ENCODE results near the gene COL23A1. TPM values are rescaled to one million over a fixed set of nuclear protein-coding genes. Genes with fewer than 3 reads are reported as not detected.
A peak's percentile ranks its signal among the peaks of the same experiment; 100 is the strongest.

The COL23A1 gene
- total and polyA plus RNA-seq, 2 donors (not counting 1 experiment from before 2014, with no cell fraction given): 0.20 TPM; not detected in 1

GRCh38 chr5:178627259-178627598, 37.0 kb upstream of the COL23A1 start:
- DNase-seq (no peak), ATAC-seq (ENCODE audit: low read depth) (no peak)
- H3K4me2 ChIP-seq (replicated peaks; ENCODE audit: low read depth, low read length, poor library complexity, severe bottlenecking): peak overlapping the region; percentile 71
- intact Hi-C loops (cut with micrococcal nuclease): loop anchor here (2.0 to 10.0 kb wide), 4 partner anchors 392 to 925 kb away; partner anchors contain the start of genes PHYKPL, RUFY1, ZNF354C and ZNF879
- peaks cover 38 to 44% of the 10 kb centered on the region in 2 donors for H3K4me1 ChIP-seq (ENCODE audit: control insufficient read depth in 2 of 2, insufficient read depth in 2 of 2, low read length in 2 of 2)
- H4K20me1 ChIP-seq (ENCODE audit: control insufficient read depth, insufficient read depth, low read length, poor library complexity, severe bottlenecking): peaks cover 23% of the 10 kb centered on the region
- peak overlapping the region; percentile 94 for H2AFZ ChIP-seq (ENCODE audit: insufficient read depth, low read depth, low read length, poor library complexity, severe bottlenecking)
- TF ChIP-seq EZH2 (IDR thresholded peaks at IDR 0.05; ENCODE audit: borderline replicate concordance, insufficient read depth, low read depth, low read length, poor library complexity, severe bottlenecking): no peak
- TF ChIP-seq, protein P1, sequence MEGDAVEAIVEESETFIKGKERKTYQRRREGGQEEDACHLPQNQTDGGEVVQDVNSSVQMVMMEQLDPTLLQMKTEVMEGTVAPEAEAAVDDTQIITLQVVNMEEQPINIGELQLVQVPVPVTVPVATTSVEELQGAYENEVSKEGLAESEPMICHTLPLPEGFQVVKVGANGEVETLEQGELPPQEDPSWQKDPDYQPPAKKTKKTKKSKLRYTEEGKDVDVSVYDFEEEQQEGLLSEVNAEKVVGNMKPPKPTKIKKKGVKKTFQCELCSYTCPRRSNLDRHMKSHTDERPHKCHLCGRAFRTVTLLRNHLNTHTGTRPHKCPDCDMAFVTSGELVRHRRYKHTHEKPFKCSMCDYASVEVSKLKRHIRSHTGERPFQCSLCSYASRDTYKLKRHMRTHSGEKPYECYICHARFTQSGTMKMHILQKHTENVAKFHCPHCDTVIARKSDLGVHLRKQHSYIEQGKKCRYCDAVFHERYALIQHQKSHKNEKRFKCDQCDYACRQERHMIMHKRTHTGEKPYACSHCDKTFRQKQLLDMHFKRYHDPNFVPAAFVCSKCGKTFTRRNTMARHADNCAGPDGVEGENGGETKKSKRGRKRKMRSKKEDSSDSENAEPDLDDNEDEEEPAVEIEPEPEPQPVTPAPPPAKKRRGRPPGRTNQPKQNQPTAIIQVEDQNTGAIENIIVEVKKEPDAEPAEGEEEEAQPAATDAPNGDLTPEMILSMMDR (IDR thresholded peaks at IDR 0.05): no peak
- peaks cover 51% of the 10 kb centered on the region for H3K4me1 Mint-ChIP-seq
- H3K27ac Mint-ChIP-seq: peak overlapping the region; percentile 100
- H3K27me3 Mint-ChIP-seq: no peaks in the 10 kb centered on the region
- peak overlapping the region; percentile 99 for H3K4me3 Mint-ChIP-seq
- ChIA-PET CTCF (interaction anchor here (1.2 to 1.3 kb wide), 2 partner anchors 10 to 392 kb away, joined by 4 read pairs; no protein-coding TSS in a partner anchor), POLR2A (interaction anchor here (1.4 kb wide), 1 partner anchor 103 kb away, joined by 3 read pairs; the partner anchor contains the start of gene ZNF354A)
- no peaks in the 10 kb centered on the region for H3K27me3 ChIP-seq (replicated peaks in 1 of 4; ENCODE audit: control extremely low read depth in 1 of 4, control insufficient read depth in 3 of 4, insufficient read depth in 4 of 4, low read length in 3 of 4)
- peaks cover 46% of the 10 kb centered on the region for H3K79me2 ChIP-seq (ENCODE audit: control insufficient read depth, insufficient read depth, low read length)
- WGBS (ENCODE audit: insufficient coverage): 10% methylated on average over 20 of the region's 20 CpGs
- peaks cover 3% of the 10 kb centered on the region for H3K9me3 Mint-ChIP-seq (ENCODE audit: insufficient read depth)
- H3K9me3 ChIP-seq (ENCODE audit: control extremely low read depth in 1 of 3, control insufficient read depth in 2 of 3, insufficient read depth in 1 of 3, low read length in 2 of 3): peaks cover 2 to 4% (median 3%) of the 10 kb centered on the region in 3 donors
- peaks cover 6 to 11% of the 10 kb centered on the region in 2 experiments for H3K36me3 ChIP-seq (replicated peaks in 1 of 2; ENCODE audit: control extremely low read depth in 1 of 2, control insufficient read depth in 1 of 2, extremely low read depth in 1 of 2, insufficient read depth in 2 of 2, low read length in 1 of 2)
- peak overlapping the region in 4 of 5 experiments; percentile 53 to 68 (median 60) for H3K4me3 ChIP-seq (ENCODE audit: control extremely low read depth in 1 of 5, extremely low read depth in 1 of 5, insufficient read depth in 1 of 5, low read depth in 2 of 5, low read length in 4 of 5)
- H3K9ac ChIP-seq (ENCODE audit: low read length): peak overlapping the region; percentile 71
- peak overlapping the region; percentile 80 to 99 for H3K27ac ChIP-seq (ENCODE audit: low read length in 2 of 2)

All from B cell (primary cell).